ENCODE data around the gene LOXL1. TPM values are rescaled to one million over a fixed set of nuclear protein-coding genes. Genes with fewer than 3 reads are reported as not detected.

The LOXL1 gene
- 5.8 TPM for total RNA-seq

DNA sequence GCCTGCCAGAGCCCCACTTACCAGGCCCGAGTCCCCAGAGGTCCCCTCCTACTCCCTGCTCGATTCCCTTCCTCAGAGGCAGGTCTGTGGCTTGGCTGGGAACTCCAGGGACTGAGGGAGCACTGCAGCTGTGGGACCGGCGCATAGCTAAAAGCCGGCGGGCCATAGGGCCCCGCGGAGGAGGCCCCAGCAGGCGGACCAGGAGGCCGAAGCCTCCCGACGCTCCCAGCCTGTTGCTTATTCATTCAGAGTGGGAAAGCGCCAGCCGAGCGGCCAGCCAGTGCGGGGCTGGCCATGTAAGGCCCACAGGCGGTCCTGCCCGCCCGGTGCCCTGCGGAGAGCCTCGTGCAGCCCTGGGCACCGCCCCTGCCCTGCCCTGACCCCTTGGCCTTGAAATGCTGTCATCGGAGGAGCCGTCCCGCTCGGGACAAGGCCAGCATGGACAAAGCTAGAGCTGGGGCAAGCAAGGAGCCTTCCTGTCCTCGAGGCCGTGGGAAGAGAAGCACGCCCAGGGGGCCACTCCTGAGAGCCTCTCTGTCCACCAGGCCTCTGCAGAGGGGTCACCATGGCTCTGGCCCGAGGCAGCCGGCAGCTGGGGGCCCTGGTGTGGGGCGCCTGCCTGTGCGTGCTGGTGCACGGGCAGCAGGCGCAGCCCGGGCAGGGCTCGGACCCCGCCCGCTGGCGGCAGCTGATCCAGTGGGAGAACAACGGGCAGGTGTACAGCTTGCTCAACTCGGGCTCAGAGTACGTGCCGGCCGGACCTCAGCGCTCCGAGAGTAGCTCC is at the start of gene LOXL1:
Gene LOXL1, plus strand, starts transcription at position 244 of the 784 bp plus-strand sequence. Its CDS starts 322 bp downstream, at position 566.
- peak; percentile 54 for ATAC-seq

- ATAC-seq, result peak; percentile 85
Measured at GRCh38 chr15:73879426-73879825, 46.8 kb upstream of the LOXL1 start.

DNA sequence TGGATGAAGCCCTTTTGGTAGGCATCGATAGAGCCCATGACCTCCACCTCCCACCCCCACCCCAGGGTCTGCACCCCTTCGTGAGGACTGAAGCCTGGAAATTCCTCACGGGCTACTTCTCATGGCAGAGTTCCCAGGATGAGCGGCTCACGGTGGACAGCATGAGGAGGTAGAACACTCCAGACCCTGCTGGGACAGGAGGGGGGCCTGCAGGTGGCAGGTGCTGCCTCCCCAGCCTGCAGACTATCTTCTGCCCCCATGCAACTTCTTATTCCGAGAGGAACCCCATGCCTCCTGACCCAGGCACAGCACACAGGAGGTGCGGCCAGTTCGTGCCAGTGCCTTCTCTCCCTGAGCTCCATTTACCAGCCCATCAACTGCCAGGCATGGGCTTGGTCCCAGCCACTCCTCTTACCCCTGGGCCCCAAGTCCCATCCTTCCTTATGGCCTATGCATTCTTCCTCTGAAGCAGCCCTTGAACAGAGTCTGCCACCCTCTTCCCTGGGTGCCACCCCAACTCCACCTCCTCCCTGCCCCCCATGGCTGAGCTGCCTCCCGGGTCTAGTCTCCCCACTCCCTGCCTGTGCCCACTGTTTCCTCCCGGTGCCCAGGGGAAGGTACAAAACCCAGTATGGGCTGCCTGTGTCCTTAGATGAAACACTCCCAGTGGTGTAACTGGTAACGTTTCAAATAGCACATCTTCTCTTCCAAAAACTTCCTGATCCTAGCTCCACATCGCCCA is 44.5 kb upstream of the LOXL1 start:
- no peak for ATAC-seq

GRCh38 chr15:73882761-73883419 is 43.4 kb upstream of the LOXL1 start:
- ATAC-seq, result no peak

DNA sequence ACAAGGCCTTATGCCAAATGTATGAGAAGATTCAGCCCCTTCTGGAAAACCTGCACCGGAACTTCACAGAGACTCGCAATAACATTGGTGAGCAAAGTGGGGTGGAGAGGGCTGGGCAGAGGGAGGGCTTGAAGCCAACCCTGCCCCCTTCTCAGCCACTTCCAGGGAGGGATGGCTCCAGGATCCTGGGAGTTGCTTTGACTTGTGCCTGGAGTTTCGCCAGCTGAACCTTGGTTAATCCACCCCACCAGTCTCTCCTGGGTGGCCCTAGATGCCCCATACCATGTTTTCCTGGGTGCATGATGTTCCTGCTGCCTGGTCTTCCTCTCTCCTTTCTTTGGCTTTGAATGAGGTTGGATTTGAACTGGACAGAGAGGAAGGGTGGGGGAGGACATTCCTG is 42.1 kb upstream of the LOXL1 start:
- ATAC-seq, result no peak

DNA sequence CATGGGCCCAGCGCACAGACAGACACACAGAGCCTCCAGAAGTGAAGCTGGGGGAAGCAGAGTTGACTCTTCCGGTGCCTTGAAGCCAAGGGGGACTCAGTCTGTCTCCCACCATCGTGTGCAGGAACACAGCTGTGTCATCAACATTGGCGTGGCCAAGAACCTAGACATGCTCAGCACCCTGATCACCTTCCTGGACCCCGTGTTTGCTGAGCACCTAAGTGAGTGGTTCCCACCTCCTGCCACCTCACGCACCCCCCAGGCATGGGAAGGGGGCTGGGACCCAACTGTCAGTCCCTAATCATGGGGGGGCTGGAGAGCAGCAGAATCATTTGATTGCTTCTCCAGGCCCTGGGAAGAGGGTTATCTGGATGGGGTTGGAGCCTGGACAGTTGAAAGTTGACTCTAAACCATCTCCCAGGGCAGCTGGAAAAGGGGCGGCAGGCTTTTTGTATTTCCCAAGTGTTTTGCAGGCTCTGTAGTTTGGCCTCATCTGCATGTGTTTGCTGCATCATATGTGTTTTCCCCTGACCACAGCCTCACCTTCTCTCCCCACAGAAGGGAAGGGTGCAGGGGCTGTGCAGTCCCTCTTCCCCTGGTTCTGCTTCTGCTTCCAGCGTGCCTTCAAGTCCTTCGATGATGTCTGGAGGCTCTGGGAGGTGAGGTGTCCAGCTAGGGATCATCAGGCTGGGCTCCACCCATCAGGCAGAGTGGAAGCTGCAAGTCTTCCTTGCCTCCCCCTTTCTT is 40.1 kb upstream of the LOXL1 start:
- ATAC-seq, result no peak

GRCh38 chr15:73886717-73887345 is 39.4 kb upstream of the LOXL1 start:
- ATAC-seq, result no peak

DNA sequence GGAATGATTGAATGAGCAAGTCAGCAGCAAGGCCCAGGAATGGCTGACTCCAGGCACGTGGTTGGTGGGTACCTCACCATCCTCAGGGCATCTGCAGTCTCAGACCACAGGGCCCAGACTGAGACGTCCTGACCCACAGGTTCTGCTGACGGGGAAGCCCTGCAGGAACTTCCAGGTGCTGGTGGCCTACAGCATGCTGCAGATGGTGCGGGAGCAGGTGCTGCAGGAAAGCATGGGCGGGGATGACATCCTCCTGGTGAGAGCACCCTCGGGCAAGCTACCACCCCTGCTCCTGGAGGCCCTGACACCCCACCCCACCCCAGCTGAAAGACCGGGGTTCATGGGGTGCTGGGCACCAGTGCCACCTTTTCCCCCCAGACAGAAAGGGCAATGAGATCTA is 38.8 kb upstream of the LOXL1 start:
- no peak for ATAC-seq

DNA sequence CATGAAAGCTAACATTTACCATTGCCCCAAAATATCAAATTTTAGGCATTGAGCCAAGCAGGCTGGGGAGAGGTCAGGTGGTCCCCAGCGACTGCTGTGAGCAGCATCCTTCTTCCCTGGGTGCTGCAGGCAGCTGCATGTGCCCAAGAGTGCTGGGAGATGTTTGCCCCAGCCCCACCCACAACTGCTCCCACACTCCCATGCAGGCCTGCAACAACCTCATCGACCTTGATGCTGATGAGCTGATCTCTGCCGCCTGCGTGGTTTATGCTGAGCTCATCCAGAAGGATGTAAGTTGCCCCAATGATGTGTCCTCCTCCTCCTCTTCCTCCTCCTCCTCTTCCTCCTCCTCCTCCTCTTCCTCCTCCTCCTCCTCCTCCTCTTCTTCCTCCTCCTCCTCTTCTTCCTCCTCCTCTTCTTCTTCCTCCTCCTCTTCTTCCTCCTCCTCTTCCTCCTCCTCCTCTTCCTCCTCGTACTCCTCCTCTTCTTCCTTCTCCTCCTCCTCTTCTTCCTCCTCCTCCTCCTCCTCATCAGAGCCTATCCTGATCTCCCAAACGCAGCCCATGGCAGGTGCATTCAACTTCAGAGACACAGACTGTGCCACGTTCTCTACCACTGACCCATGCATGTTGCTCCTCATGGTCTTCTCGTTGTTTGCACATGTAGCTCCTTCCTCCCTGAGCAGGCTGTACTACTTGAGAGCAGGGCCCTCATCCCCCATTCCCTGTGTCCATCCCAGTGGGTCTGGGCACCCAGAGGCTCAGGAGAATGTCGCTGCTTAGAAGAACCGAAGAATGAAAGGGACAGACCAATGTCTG is 37.8 kb upstream of the LOXL1 start:
- no peak for ATAC-seq

- ATAC-seq, result no peak
Measured at GRCh38 chr15:73889053-73889761, 37.1 kb upstream of the LOXL1 start.

DNA sequence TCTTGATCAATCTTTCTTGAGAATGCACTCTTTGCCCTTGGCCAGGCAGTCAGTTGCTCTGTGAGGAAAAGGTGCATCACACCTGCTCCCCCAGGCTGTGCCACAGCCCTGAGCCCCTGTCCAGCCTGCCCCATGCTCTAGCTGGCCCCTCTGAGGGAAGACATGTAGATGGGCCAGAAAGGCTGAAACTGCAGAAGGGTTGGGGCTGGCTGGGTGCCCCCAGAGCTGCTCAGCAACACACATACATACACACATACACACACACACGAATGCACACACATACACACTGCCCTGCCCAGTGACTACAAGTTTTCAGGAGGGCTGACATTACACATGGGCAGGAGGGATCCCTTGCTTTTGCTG is 36.5 kb upstream of the LOXL1 start:
- no peak for ATAC-seq

DNA sequence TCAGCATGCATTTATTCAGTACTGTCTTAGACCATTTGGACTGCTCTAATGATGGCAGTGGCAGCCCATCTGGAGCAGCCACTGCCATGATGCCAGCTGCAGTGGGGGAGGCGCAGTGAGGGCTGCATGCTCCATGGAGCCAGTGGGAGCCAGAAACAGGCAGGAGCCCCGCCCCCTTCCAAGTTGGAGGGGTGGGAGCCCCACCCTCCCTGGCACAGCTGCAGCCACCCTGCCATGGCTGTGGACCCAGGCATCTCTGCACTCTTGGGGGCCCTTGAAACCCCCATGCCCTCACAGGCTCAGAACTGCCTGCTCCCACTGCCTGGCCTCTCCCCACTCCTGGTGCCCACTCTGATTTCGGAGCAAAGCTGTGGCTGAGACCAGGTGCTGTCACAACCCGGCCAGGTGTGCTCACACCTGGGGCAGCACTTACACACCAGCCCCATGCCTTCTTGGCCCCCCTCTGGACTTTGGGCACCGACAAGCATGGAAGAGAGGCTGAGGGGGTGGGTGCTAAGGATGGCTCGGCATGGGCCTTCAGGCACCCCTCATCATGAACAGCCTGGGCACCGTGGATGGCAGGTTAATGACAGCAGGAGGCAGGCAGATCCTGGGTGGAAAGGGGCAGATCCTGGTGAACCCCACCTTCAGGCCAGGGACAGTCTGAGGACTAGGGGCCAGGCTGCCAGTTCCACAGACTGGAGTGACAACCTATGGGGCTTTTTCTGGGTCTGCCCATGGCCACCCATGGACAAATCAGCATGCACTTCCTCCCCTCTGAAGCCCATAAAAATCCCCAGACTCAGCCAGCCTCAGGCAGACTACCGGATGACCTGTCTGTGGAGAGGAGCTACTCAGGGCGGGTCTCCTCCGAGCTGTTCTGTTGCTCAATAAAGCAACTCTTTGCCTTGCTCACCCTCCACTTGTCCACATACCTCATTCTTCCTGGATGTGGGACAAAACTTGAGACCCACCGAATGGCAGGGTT is 34.6 kb upstream of the LOXL1 start:
- ATAC-seq, result peak; percentile 33

DNA sequence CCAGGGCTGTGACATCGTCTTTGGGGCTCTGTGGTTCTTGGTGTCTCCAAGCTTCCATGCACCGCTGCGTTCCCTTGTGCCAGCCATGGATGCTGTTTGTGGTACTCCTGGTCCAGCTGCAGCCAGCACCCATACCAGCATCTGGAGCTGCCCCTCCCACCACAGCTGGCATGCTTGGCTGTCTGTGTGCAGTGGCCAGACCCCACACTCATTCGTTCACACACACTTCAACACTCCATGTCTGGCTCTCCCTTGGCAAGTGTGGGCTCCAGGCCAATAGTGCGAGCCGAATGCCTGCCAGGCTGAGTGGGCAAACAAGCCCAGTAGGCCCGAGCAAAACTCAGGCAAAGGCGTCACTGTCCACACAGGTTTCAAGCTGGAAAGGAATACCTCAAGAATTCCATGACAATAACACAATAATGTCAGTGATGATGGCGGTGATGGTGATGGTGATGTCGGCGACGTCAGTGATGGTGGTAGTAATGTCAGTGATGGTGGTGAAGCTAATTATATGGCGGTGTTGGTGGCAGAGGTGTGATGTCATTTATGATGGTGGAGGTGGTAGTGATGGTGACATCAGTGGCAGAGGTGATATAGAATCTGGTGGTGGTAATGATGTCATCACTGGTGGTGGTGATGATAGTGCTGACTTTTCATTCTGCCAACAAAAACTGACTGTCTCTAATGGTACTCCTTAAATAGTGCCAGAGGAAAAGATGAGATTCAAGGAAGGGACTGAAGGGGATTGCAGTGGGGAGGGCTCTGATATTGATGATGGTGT is 33.6 kb upstream of the LOXL1 start:
- ATAC-seq, result no peak

DNA sequence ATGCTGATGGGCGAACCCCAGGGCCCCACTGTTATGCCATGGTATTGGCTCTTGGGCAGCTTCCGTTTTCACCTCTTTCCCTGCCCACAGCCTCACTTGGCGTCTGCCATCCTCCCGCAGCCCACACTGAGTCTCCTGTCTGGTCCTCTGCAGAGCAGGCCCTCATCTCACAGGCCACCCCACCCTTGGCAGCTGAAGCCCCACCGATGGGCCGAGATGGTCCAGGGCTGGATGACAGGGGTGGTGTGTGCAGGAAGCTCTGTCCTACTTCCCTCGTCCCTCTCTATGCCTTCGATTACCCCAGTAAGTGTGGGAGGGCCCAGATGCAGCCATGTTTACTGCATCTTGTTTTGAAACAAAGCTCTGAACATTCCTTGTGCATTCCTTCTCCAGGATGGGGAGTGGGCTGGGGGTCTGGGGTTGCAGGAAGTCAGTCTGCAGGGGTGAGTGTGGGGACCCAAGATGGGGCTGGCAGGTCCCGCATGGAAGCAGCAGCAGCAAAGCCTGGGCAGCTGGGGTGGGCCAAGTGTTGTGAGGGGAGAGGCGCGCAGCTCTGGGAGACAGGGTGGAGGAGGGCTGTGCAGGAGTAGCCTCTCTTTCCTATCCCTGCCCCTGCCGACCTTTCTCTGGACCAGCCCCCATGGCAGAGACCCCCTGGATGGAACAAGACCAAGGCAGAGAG is 32.0 kb upstream of the LOXL1 start:
- ATAC-seq, result no peak

GRCh38 chr15:73897441-73898261 is 28.6 kb upstream of the LOXL1 start:
- peak; percentile 88 for ATAC-seq

- ATAC-seq, result no peak
Measured at GRCh38 chr15:73899197-73900094, 26.8 kb upstream of the LOXL1 start.
